ENCODE measurements around the gene SIGLEC1. TPM values are rescaled to one million over a fixed set of nuclear protein-coding genes. Genes with fewer than 3 reads are reported as not detected.
A peak's percentile ranks its signal among the peaks of the same experiment; 100 is the strongest.

Gene SIGLEC1
- total RNA-seq, 1 donor from 2014 or later, result 53.6 TPM

- no peak overlapping the region for H3K27ac ChIP-seq
- DNase-seq, result peak; percentile 56
Measured at GRCh38 chr20:3729811-3730540, 17.6 kb upstream of the SIGLEC1 start.

GRCh38 chr20:3729378-3729777 is 17.0 kb upstream of the SIGLEC1 start:
- ATAC-seq (no peak), DNase-seq (peak; percentile 46)
- intact Hi-C loops (cut with DNase I), result no loop called here
- H3K4me1 ChIP-seq, result peaks cover 6% of the 10 kb centered on the region
- H3K4me3 ChIP-seq, result no peak overlapping the region
- H3K27ac ChIP-seq, result no peak overlapping the region
- H3K36me3 ChIP-seq, result no peaks in the 10 kb centered on the region
- H3K9me3 ChIP-seq, result no peaks in the 10 kb centered on the region
- TF ChIP-seq CTCF (IDR thresholded peaks at IDR 0.05), result no peak
- peaks cover 8% of the 10 kb centered on the region for H3K27me3 ChIP-seq

More at GRCh38 chr20:3729811-3730540, 17.6 kb upstream of the SIGLEC1 start:
- Histone ChIP-seq H3K4me3 (no peak overlapping the region), H3K36me3 (no peaks in the 10 kb centered on the region), H3K4me1 (peaks cover 6% of the 10 kb centered on the region), H3K9me3 (no peaks in the 10 kb centered on the region), H3K27me3 (peaks cover 8% of the 10 kb centered on the region)
- intact Hi-C loops (cut with DNase I), result no loop called here
- peak; percentile 28 for ATAC-seq
- TF ChIP-seq CTCF (IDR thresholded peaks at IDR 0.05), result no peak

- H3K27me3 ChIP-seq, result peaks cover 8% of the 10 kb centered on the region
- peaks cover 6% of the 10 kb centered on the region for H3K4me1 ChIP-seq
- no peaks in the 10 kb centered on the region for H3K9me3 ChIP-seq
- ATAC-seq (no peak), DNase-seq (peak; percentile 40)
- H3K27ac ChIP-seq, result no peak overlapping the region
- no peak for TF ChIP-seq CTCF (IDR thresholded peaks at IDR 0.05)
- intact Hi-C loops (cut with DNase I), result no loop called here
- no peaks in the 10 kb centered on the region for H3K36me3 ChIP-seq
- no peak overlapping the region for H3K4me3 ChIP-seq
Measured at GRCh38 chr20:3728876-3729275, 16.5 kb upstream of the SIGLEC1 start.

- Histone ChIP-seq H3K4me3 (no peak overlapping the region), H3K9me3 (no peaks in the 10 kb centered on the region), H3K27ac (no peak overlapping the region), H3K4me1 (peaks cover 6% of the 10 kb centered on the region), H3K36me3 (no peaks in the 10 kb centered on the region), H3K27me3 (peaks cover 8% of the 10 kb centered on the region)
- intact Hi-C loops (cut with DNase I), result no loop called here
- ATAC-seq (no peak), DNase-seq (peak; percentile 17)
- no peak for TF ChIP-seq CTCF (IDR thresholded peaks at IDR 0.05)
Measured at GRCh38 chr20:3728354-3728753, 16.0 kb upstream of the SIGLEC1 start.

GRCh38 chr20:3727401-3728021 is 15.1 kb upstream of the SIGLEC1 start:
- H3K4me1 ChIP-seq, result peaks cover 6% of the 10 kb centered on the region
- no peaks in the 10 kb centered on the region for H3K27me3 ChIP-seq
- ATAC-seq (peak; percentile 4), DNase-seq (peak; percentile 36)
- no peak for TF ChIP-seq CTCF (IDR thresholded peaks at IDR 0.05)
- intact Hi-C loops (cut with DNase I), result no loop called here
- no peaks in the 10 kb centered on the region for H3K36me3 ChIP-seq
- H3K4me3 ChIP-seq, result no peak overlapping the region
- H3K9me3 ChIP-seq, result no peaks in the 10 kb centered on the region
- no peak overlapping the region for H3K27ac ChIP-seq
